Measurements from ENCODE around the gene RAD9A.

DNA sequence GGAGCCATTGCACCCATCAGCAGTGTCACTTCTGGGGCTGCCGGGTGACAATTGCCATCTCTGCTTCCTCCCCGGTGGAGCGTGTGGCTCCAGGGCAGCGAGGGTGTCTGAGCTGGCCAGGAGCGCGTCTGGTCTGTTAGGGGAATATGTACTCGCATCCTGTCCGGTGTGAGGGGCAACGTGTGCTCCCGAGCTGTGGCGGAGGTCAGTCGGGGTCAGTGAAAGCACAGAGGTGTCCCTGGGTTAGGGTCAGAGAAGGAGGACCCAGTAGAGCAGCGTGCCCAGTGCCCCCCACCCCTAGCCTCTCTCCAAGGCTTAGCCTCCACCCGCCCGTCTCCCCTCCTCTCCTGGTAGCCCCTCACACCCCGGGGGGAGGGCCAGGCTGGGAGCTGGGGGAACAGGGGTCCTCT, 19.9 kb upstream of the RAD9A start:
- TF ChIP-seq CTCF (conservative IDR thresholded peaks at IDR 0.05 in 1 of 2, IDR thresholded peaks at IDR 0.05 in 1 of 2; ENCODE audit: low read depth in 1 of 2, low read length in 2 of 2) (no peak), EZH2 (IDR thresholded peaks at IDR 0.05; ENCODE audit: low read length, missing control alignments) (no peak)

All from fibroblast of lung (primary cell).